GM21526 (cell line): ENCODE measurements around the gene LGALS3.

Experiments
- ATAC-seq: cut with Tn5 transposase; IDR thresholded peaks from one replicate; pipeline ENCODE4 v1.9.1; 2021; ENCODE audit warnings: moderate library complexity; ENCODE audit not compliant: unreplicated experiment, low FRiP score

The LGALS3 gene

GRCh38 chr14:55111122-55111708 lies 17.8 kb upstream of the LGALS3 start:
- ATAC-seq = no peak

GRCh38 chr14:55114720-55115119 lies 14.3 kb upstream of the LGALS3 start:
- no peak for ATAC-seq

- ATAC-seq = no peak
These were observed 13.6 kb upstream of the LGALS3 start for GRCh38 chr14:55115460-55115859.

GRCh38 chr14:55115861-55116245 lies 13.2 kb upstream of the LGALS3 start:
- no peak for ATAC-seq

- no peak for ATAC-seq
These were observed 12.6 kb upstream of the LGALS3 start for GRCh38 chr14:55116246-55117030.

- no peak for ATAC-seq
These were observed 11.1 kb upstream of the LGALS3 start for GRCh38 chr14:55117803-55118441.

GRCh38 chr14:55118761-55119160 lies 10.3 kb upstream of the LGALS3 start:
- no peak for ATAC-seq

GRCh38 chr14:55120571-55121495 lies 8.2 kb upstream of the LGALS3 start:
- no peak for ATAC-seq

GRCh38 chr14:55121628-55122439 lies 7.2 kb upstream of the LGALS3 start:
- ATAC-seq = no peak

- no peak for ATAC-seq
These were observed 6.5 kb upstream of the LGALS3 start for GRCh38 chr14:55122440-55122986.

- ATAC-seq = no peak
These were observed 6.0 kb upstream of the LGALS3 start for GRCh38 chr14:55123101-55123500.

- ATAC-seq = no peak
These were observed 5.0 kb upstream of the LGALS3 start for GRCh38 chr14:55123852-55124639.

GRCh38 chr14:55124774-55125386 lies 4.2 kb upstream of the LGALS3 start:
- no peak for ATAC-seq

- no peak for ATAC-seq
These were observed 3.6 kb upstream of the LGALS3 start for GRCh38 chr14:55125403-55125802.

- no peak for ATAC-seq
These were observed 3.0 kb upstream of the LGALS3 start for GRCh38 chr14:55126034-55126433.

GRCh38 chr14:55126932-55127459 lies 2.1 kb upstream of the LGALS3 start:
- no peak for ATAC-seq

- ATAC-seq = no peak
These were observed 1.5 kb upstream of the LGALS3 start for GRCh38 chr14:55127460-55127951.
